ENCODE measurements around the gene SLC43A2.
A peak's percentile ranks its signal among the peaks of the same experiment; 100 is the strongest.

Gene SLC43A2

GRCh38 chr17:1573932-1574696 lies 54.5 kb downstream of the SLC43A2 start:
- peak; percentile 98 for TF ChIP-seq ZBTB7A (IDR thresholded peaks at IDR 0.05; ENCODE audit: low read depth)
- TF ChIP-seq RAD21 (IDR thresholded peaks at IDR 0.05; ENCODE audit: low read depth), result peak; percentile 91
- TF ChIP-seq TEAD4 (IDR thresholded peaks at IDR 0.05), result no peak
- no peak for TF ChIP-seq USF1 (IDR thresholded peaks at IDR 0.05)
- TF ChIP-seq NFIC (IDR thresholded peaks at IDR 0.05), result peak; percentile 99
- TF ChIP-seq MAX (IDR thresholded peaks at IDR 0.05), result 0 out of 2 replicates have a peak, but pooled peaks have one; percentile 23
- peak; percentile 56; the same call in 1 of the 2 replicates for TF ChIP-seq TCF12 (IDR thresholded peaks at IDR 0.05; ENCODE audit: low read depth)

- TF ChIP-seq RAD21 (IDR thresholded peaks at IDR 0.05; ENCODE audit: low read depth) (no peak), EP300 (IDR thresholded peaks at IDR 0.05; ENCODE audit: borderline replicate concordance) (no peak), TEAD4 (IDR thresholded peaks at IDR 0.05) (no peak), TAF1 (IDR thresholded peaks at IDR 0.05; ENCODE audit: low read depth) (no peak), USF1 (IDR thresholded peaks at IDR 0.05) (no peak), TCF12 (IDR thresholded peaks at IDR 0.05; ENCODE audit: low read depth) (no peak), REST (IDR thresholded peaks at IDR 0.05; ENCODE audit: low read depth) (no peak)
Measured at GRCh38 chr17:1571341-1571704, 57.3 kb downstream of the SLC43A2 start.

- no peak for TF ChIP-seq USF1 (IDR thresholded peaks at IDR 0.05)
- TF ChIP-seq TAF1 (IDR thresholded peaks at IDR 0.05; ENCODE audit: low read depth), result no peak
- no peak for TF ChIP-seq RAD21 (IDR thresholded peaks at IDR 0.05; ENCODE audit: low read depth)
- no peak for TF ChIP-seq EGR1 (IDR thresholded peaks at IDR 0.05)
- no peak for TF ChIP-seq YY1 (IDR thresholded peaks at IDR 0.05; ENCODE audit: low read depth)
- TF ChIP-seq TCF12 (IDR thresholded peaks at IDR 0.05; ENCODE audit: low read depth), result no peak
- no peak for TF ChIP-seq REST (IDR thresholded peaks at IDR 0.05; ENCODE audit: low read depth)
- no peak for TF ChIP-seq CEBPB (IDR thresholded peaks at IDR 0.05)
- no peak for TF ChIP-seq EP300 (IDR thresholded peaks at IDR 0.05; ENCODE audit: borderline replicate concordance)
- TF ChIP-seq CREB1 (IDR thresholded peaks at IDR 0.05; ENCODE audit: low read depth), result no peak
- TF ChIP-seq TEAD4 (IDR thresholded peaks at IDR 0.05), result no peak
- no peak for TF ChIP-seq FOXM1 (IDR thresholded peaks at IDR 0.05; ENCODE audit: borderline replicate concordance, low read depth)
- no peak for TF ChIP-seq ZBTB7A (IDR thresholded peaks at IDR 0.05; ENCODE audit: low read depth)
- no peak for TF ChIP-seq NFIC (IDR thresholded peaks at IDR 0.05)
- no peak for TF ChIP-seq MAX (IDR thresholded peaks at IDR 0.05)
Measured at GRCh38 chr17:1568950-1569810, 59.5 kb downstream of the SLC43A2 start.

GRCh38 chr17:1566505-1567199 lies 62.0 kb downstream of the SLC43A2 start:
- no peak for TF ChIP-seq USF1 (IDR thresholded peaks at IDR 0.05)
- TF ChIP-seq REST (IDR thresholded peaks at IDR 0.05; ENCODE audit: low read depth), result no peak
- no peak for TF ChIP-seq ZBTB7A (IDR thresholded peaks at IDR 0.05; ENCODE audit: low read depth)
- no peak for TF ChIP-seq TEAD4 (IDR thresholded peaks at IDR 0.05)
- TF ChIP-seq CREB1 (IDR thresholded peaks at IDR 0.05; ENCODE audit: low read depth), result no peak
- no peak for TF ChIP-seq TAF1 (IDR thresholded peaks at IDR 0.05; ENCODE audit: low read depth)
- TF ChIP-seq TCF12 (IDR thresholded peaks at IDR 0.05; ENCODE audit: low read depth), result no peak
- no peak for TF ChIP-seq NFIC (IDR thresholded peaks at IDR 0.05)
